GM21529 (cell line): ENCODE data around the gene ACP1.

Source experiments
- ATAC-seq: cut with Tn5 transposase; IDR thresholded peaks from one replicate; pipeline ENCODE4 v1.9.1; 2021; ENCODE audit not compliant: unreplicated experiment

ACP1 gene

GRCh38 chr2:254241-254640, 10.5 kb upstream of the ACP1 start:
- no peak for ATAC-seq

GRCh38 chr2:255195-255594, 9.6 kb upstream of the ACP1 start:
- ATAC-seq: no peak

DNA sequence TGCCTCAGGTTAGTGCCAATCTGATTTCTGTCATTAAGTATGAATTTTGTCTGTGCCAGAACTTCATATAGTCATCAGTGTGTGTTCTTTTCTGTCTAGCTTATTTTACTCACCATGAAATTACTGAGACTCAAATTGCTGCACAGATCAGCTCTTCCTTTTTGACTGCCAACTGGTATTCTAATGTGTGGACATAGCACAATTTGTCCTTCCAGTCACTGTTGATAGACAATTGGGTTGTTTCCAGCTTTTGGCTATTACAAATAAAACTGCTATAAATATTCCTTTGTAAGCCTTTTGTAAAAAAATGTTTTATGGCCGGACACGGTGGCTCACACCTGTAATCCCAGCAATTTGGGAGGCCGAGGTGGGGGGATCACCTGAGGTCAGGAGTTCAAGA, 8.7 kb upstream of the ACP1 start:
- no peak for ATAC-seq

DNA sequence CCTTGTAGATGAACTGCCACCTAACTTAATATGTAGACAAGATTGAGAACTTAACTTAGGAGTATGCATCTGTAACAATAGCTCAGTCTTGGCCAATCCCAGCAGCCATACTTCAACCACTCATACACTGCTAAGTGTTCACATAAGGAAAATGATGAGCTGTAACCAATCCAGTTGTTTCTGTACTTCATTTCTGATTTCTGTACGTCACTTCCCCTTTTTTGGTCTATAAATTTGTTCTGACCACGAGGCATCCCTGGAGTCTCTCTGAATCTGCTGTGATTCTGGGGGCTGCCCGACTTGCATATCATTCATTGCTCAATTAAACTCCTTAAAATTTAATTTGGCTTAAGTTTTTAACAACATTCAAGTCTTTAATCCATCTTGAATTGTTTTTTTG, 7.3 kb upstream of the ACP1 start:
- ATAC-seq: no peak

DNA sequence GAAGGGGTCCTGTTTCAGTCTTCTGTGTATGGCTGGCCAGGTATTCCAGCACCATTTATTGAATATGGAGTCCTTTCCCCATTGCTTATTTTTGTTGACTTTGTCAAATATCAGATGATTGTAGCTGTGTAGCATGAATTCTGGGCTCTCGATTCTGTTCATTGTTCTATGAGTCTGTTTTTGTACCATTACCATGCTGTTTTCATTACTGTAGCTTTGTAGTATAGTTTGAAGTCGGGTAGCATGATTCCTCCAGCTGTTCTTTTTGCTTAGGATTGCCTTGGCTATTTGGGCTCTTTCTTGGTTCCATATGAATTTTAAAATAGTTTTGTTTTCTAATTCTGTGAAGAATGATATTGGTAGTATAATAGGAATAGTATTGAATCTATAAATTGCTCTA, 6.9 kb upstream of the ACP1 start:
- ATAC-seq: no peak

- no peak for ATAC-seq
These were observed 5.8 kb upstream of the ACP1 start for GRCh38 chr2:258933-259332.

DNA sequence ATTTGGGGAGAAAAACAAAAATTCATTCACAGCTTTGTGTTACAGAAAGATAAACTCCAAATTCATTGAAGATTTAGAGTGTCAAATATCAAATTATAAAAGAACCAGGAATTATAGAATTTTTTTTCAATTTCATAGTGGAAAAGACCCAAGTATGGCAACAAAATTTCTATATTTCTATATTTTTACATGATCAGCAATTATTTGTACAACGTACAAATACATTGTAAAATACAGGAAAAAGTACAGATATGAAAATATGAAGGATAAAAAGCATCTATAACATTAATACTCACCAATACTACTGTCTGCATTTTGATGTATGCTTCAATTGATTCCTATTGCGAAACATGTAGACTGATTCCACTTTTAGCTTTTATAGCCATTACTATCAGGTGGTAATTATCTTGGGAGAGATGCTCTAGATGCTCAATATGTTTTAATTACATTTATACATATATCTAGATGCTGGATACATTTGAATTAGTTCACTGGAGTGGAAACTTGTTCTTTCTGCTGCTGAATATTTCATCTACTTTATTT, 4.9 kb upstream of the ACP1 start:
- no peak for ATAC-seq

DNA sequence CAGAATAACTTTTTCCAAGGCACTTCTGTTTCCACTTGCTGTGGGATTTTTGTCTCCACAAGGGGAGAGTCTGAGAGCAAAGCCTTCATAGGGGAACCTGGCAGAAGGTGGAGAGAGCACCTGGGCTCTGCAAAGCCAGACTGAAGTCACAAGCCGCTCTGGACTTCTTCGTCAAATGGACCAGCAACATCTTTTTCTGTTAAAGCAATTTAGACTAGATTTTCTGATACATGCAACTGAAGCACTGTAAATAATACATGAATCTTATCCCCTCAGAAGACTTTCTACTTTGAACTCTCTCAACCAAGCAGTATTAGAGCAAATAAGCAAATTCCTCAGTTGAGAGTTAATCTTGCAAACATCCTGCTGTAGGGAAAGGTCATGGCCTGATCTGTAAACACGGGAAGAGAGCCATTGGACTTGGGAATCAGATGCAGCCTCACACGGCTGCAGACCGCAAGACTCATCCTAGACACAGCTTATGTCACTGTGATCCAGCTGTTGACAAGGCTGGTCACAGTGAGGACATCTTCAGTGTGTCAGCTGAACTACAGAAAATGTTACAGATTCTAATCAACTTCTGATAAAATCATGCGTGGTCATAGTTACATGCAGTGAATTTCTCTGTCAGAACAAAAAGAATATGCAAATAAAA, 4.1 kb upstream of the ACP1 start:
- no peak for ATAC-seq

DNA sequence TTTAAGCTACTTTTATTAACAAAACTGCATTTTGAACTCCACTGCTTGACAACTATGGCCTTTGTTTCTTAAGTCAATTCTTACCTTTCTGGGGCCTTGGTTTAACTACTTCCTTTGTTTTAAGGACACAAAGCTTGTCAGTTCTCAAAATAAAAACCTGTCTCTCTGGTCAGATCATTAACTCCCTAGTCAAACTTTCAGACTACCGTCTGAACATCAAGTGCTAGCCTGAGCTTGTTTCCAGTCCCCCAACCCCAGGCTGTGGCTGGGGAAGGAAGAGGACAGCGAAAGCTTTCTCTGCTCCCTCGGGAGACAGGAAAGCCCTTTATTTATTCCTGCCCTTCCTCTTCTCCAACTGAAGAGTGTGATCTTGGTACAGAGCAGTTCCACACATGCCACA, 2.6 kb upstream of the ACP1 start:
- ATAC-seq: no peak

GRCh38 chr2:263022-263738, 1.6 kb upstream of the ACP1 start:
- no peak for ATAC-seq

DNA sequence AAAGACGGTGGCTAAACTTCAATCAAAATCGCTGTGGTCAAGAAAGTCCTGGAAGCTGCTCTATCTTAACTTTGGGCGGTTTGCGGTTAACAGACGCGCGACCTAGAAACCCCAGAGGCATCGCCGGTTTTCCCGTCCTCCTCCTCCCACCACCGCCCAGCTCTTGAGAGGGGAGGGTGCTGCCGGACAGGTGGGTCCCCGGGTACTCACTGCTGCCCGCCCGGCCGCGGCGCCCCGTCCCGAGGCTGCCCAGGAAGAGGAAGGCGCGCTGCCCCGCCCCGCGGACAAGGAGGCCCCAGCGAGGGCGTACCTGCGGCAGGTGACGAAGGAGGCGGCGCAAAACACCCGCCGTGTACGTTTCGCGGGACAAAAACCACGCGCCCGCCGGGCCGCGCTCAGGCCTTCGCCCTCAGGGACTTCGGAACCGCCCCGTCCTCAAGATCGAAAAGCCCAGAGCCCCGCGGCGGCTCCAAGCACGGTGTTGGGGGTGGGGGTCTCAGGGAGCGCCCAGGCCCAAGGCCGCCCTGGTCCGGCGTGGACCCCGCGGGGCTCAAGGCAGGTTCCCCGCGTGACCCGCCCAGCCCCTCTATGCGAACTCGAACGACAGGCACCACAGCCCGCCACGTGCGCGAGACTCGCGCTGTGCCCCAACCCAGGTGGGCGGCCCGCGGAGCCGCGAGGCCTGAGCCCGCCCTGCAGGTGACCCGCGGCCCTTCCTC, 814 bp upstream of the ACP1 start, which contains the start of gene SH3YL1:
Gene SH3YL1, minus strand, starts transcription at position 259 of the 719 bp plus-strand sequence. Its CDS starts 48 bp downstream, at position 211.
- ATAC-seq: peak; percentile 27

DNA sequence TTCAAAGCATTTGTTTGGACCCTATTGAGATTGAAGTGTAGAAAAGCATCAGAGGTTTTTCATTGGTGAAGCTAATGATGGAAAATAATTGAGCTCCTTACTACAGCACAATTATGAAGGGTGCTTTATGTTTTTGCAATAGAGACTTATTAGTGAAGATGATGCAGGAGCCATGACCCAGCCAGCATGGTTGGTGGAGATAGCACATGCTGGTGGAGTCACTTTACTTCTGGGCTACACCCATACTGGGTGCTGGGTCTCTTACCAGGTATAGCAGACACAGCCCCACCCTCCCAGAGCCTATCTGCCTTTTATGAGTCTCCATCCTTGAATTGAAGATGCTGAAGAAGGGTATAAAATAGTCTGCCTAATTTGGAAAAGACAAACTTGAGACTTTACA, 3.6 kb downstream of the ACP1 start:
- ATAC-seq: no peak

DNA sequence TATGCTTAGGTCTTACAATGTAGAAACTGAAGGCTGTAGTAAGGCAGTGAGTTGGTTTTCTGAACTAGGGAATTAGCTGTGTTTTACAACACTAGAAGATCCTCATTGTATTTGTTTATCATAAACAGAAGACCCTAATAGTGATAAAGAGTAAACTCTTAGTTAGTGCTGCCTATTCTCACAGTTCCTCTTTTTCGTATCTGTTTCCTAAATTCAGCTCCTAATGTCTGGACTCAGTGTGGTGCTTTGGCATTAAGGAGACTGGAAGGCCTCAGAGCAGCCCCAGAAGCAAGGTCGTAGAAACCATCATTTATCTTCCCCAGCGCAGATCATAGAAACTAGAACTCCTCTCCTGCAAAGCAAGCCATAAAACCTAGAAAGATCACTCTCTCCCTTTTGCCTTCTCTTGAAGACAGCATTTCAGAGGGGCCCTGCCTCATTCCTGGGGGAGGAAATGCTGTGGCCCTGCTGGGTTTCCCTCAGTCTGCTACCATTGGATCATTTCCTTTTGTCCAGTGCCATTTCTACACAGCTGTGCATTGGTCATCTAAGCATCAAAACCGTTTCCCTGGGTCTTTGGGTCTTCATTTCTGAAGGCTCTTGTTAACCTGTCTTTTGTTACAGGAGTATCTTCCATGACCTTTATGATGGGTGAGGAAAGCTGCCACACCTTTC, 4.7 kb downstream of the ACP1 start:
- no peak for ATAC-seq

DNA sequence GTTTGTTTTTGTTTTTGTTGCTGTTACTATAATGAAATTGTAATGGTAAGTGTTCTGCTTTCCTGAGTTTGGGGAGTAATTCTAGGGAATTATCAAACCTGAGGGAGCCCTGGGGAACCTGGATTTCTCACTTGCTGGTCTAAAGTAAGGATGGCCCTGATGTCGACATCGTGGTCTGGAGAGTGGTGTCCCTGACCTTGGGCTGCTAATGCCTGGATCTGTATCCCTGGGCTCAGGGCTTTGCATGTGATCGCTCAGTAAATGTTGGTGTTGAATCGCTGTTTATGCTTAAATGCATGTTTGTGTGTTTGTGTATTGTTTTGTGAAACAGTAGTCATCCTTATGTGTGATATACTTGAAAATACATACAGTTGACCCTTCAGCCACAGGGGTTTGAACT, 6.1 kb downstream of the ACP1 start:
- no peak for ATAC-seq

DNA sequence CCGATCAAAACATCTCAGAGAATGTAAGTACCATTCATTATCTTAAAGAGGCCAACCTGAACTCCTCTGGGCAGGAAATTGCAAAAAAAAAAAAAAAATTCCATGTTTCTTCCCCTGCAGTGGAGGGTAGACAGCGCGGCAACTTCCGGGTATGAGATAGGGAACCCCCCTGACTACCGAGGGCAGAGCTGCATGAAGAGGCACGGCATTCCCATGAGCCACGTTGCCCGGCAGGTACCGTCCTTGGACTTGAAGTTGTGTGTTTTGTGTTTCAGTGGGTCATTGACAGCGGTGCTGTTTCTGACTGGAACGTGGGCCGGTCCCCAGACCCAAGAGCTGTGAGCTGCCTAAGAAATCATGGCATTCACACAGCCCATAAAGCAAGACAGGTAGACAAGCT, 7.2 kb downstream of the ACP1 start:
- ATAC-seq: no peak

- ATAC-seq: no peak
These were observed 8.6 kb downstream of the ACP1 start for GRCh38 chr2:273333-273732.

DNA sequence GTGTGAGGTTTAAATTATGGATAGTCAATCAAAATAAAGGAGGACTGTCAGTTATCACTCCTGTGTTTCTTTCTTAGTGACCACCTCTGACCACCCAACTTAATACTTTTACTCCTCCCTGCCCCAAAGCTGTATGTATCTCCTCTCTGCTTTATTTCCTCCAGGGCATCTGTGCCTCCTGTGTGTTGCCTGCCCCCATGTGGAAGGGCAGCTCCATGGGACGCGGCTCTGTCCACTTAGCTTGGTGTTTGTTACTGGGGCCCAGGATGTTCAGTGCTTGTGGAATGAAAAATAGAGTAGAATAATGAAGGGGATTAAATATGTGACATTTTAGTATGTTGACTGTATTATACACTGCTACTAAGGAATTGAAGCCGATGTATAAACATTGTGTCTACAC, 9.8 kb downstream of the ACP1 start:
- no peak for ATAC-seq

GRCh38 chr2:275466-275865, 10.7 kb downstream of the ACP1 start:
- ATAC-seq: peak; percentile 99

GRCh38 chr2:278312-278926, 13.7 kb downstream of the ACP1 start:
- no peak for ATAC-seq

GRCh38 chr2:278927-279320, 14.2 kb downstream of the ACP1 start:
- no peak for ATAC-seq

DNA sequence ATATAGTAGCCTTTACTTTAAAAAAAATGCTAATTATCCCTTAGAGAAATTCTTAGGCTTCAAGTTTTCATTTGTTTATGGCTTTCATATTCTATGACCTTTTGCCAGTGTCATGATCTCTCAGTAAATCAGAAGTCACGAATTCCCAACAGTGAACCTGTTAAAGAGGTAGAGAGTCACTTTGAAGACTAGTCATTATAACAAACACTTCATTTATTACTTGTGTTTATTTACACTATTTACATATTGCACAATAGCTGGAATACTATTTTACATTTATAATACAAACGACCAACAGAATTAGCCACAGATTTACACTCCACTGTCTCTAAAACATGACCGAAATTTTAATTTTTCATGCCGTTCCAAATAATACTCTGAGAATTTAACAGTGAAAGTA, 14.6 kb downstream of the ACP1 start:
- ATAC-seq: no peak
